Thoracic aorta (tissue), 2 donors: ENCODE measurements around the gene SDHB. TPM values are rescaled to one million over a fixed set of nuclear protein-coding genes. Genes with fewer than 3 reads are reported as not detected.

Source experiments
- ATAC-seq: fragments of 150-250 bp; one replicate; pipeline ENCODE4 v1.8.0; 2017; ENCODE audit warnings: low read depth; ENCODE audit not compliant: insufficient number of reproducible peaks, low FRiP score
- DNase-seq: peaks from one replicate; pipeline ENCODE4 v3.0.0-alpha.2; 2020; ENCODE audit warnings: low spot score
- H3K27ac ChIP-seq, 2 donors: fragments of 200-600 bp; sonication (generic); 1 replicate in 1 of 2; 2 replicates in 1 of 2; pipeline ENCODE4 v1.5.1; 2016; ENCODE audit warnings: mild to moderate bottlenecking in 2 of 2, moderate library complexity in 2 of 2
- H3K27me3 ChIP-seq: fragments of 200-600 bp; sonication (generic); replicated peaks from 2 replicates; pipeline ENCODE4 v1.6.0; 2016; ENCODE audit warnings: mild to moderate bottlenecking; ENCODE audit not compliant: insufficient read depth
- H3K36me3 ChIP-seq: fragments of 200-600 bp; sonication (generic); one replicate; pipeline ENCODE4 v1.5.1; 2016
- H3K4me1 ChIP-seq, 2 donors: fragments of 200-600 bp; sonication (generic); 1 replicate in 1 of 2; 2 replicates in 1 of 2; pipeline versions ENCODE4 v1.5.1 to v1.6.0; 2016; ENCODE audit warnings: low read depth in 2 of 2, mild to moderate bottlenecking in 1 of 2; ENCODE audit not compliant: control insufficient read depth in 1 of 2
- H3K4me3 ChIP-seq: fragments of 200-600 bp; sonication (generic); 2 replicates; pipeline ENCODE4 v1.5.1; 2016; ENCODE audit warnings: mild to moderate bottlenecking
- H3K9me3 ChIP-seq: fragments of 200-600 bp; sonication (generic); 2 replicates; pipeline ENCODE4 v1.5.1; 2016
- total RNA-seq, 2 donors: library from RNA; depleted of rRNA; stranded (reverse); fragments of >200 nt; gene quantifications; one replicate each; pipeline versions ENCODE4 v1.1.0 to v1.2.3, GENCODE V29; 2016
- TF ChIP-seq, protein P1 (sequence below): fragments of 200-600 bp; sonication (generic); IDR thresholded peaks from one replicate; pipeline ENCODE4 v1.5.1; 2019; ENCODE audit warnings: antibody characterized with exemption

The SDHB gene
- total RNA-seq, 2 donors from 2014 or later = 81.5 to 98.9 TPM

GRCh38 chr1:16981269-16981849 lies 72.5 kb downstream of the SDHB start:
- no peaks in the 10 kb centered on the region for H3K9me3 ChIP-seq
- no peak for DNase-seq
- no peak overlapping the region for H3K4me3 ChIP-seq
- peaks cover 4 to 43% of the 10 kb centered on the region in 2 donors for H3K4me1 ChIP-seq
- TF ChIP-seq, protein P1, sequence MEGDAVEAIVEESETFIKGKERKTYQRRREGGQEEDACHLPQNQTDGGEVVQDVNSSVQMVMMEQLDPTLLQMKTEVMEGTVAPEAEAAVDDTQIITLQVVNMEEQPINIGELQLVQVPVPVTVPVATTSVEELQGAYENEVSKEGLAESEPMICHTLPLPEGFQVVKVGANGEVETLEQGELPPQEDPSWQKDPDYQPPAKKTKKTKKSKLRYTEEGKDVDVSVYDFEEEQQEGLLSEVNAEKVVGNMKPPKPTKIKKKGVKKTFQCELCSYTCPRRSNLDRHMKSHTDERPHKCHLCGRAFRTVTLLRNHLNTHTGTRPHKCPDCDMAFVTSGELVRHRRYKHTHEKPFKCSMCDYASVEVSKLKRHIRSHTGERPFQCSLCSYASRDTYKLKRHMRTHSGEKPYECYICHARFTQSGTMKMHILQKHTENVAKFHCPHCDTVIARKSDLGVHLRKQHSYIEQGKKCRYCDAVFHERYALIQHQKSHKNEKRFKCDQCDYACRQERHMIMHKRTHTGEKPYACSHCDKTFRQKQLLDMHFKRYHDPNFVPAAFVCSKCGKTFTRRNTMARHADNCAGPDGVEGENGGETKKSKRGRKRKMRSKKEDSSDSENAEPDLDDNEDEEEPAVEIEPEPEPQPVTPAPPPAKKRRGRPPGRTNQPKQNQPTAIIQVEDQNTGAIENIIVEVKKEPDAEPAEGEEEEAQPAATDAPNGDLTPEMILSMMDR = no peak
- ATAC-seq = no peak
- peaks cover under 1% of the 10 kb centered on the region for H3K36me3 ChIP-seq
- H3K27ac ChIP-seq = peak overlapping the region; percentile 68 to 94
- no peaks in the 10 kb centered on the region for H3K27me3 ChIP-seq

GRCh38 chr1:16980473-16981268 lies 73.2 kb downstream of the SDHB start, which contains the start of gene MFAP2:
Gene MFAP2 (minus strand): TSS chr1:16980620. CDS start chr1:16978273, 2,347 bp downstream.
- TF ChIP-seq, protein P1 = no peak
- peak within 1 kb of the TSS; percentile 94 to 95 for H3K27ac ChIP-seq
- no peaks in the 10 kb centered on the region for H3K9me3 ChIP-seq
- ATAC-seq (no peak), DNase-seq (no peak)
- peak within 1 kb of the TSS; percentile 82 for H3K4me3 ChIP-seq
- no peaks in the 10 kb centered on the region for H3K27me3 ChIP-seq
- no peaks in the 10 kb centered on the region for H3K36me3 ChIP-seq
- H3K4me1 ChIP-seq = peaks cover 4 to 50% of the 10 kb centered on the region in 2 donors

DNA sequence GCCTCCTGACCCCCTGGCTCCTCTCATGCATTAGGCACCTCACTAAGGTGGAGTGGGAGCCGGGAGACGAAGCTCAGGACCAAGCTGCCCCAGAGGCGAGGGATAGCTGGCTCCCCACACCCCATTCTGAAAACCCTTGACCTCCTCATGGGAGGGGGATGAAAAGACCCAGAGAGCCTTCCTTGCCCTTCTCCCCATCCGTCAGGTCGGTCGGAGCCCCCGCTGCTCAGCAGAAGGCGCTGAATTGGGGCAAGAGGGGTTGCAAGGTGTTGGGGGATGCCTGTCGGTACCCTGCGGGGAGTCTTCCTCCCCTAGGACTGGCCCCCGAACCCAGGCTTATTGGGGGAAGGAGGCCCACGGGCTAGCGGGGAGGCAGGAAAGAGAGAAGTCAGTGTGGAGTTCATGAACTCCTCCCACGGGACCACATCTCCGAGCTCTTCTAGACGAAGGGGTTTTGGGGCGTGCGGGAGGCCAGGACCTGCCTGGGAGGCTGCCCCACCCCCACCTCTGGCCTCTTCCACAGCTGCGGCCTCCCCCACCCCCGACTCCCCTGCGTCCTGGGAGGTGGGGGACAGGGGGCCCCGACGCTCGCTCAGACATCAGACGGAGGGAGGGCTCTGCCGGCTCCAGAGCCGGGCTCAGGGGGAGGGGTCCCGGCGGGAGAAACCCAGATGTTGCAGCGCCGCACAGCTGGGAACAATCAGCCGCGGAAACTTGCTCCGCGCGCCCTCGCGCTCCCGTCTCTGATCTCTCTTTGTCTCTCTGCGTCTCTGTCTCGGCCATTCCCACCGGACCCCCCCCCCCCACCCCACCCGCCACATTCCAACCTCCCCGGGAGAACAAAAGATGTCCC lies 74.1 kb downstream of the SDHB start:
- no peaks in the 10 kb centered on the region for H3K36me3 ChIP-seq
- H3K27me3 ChIP-seq = no peaks in the 10 kb centered on the region
- peaks cover 4 to 58% of the 10 kb centered on the region in 2 donors for H3K4me1 ChIP-seq
- DNase-seq (no peak), ATAC-seq (no peak)
- no peaks in the 10 kb centered on the region for H3K9me3 ChIP-seq
- H3K27ac ChIP-seq = peak overlapping the region; percentile 94 to 95
- peak overlapping the region; percentile 82 for H3K4me3 ChIP-seq
- TF ChIP-seq, protein P1 = no peak

- Histone ChIP-seq H3K4me1 (peaks cover 4 to 51% of the 10 kb centered on the region in 2 donors), H3K36me3 (no peaks in the 10 kb centered on the region), H3K27ac (peak overlapping the region; percentile 94 to 95), H3K9me3 (no peaks in the 10 kb centered on the region), H3K27me3 (no peaks in the 10 kb centered on the region), H3K4me3 (peak overlapping the region; percentile 82)
- TF ChIP-seq, protein P1 = no peak
- DNase-seq = no peak
- peak; percentile 53 for ATAC-seq
Measured at GRCh38 chr1:16978567-16979474, 75.0 kb downstream of the SDHB start.
